Chondrocyte (in vitro differentiated cells): Measurements from ENCODE around the gene ENO2. TPM values are rescaled to one million over a fixed set of nuclear protein-coding genes. Genes with fewer than 3 reads are reported as not detected.
"Not testable (repeated sequence)": the region's sequence is repeated elsewhere in the genome, so short reads cannot be mapped to it uniquely, and the experiment has no call there.

Source experiments
- DNase-seq: peaks from one replicate; pipeline ENCODE4 v3.0.0; 2021; ENCODE audit warnings: mixed read lengths, low spot score
- H3K27ac Mint-ChIP-seq: one replicate; pipeline ENCODE4 v1.8.0; 2021; ENCODE audit warnings: mild to moderate bottlenecking, moderate library complexity, mixed read lengths; ENCODE audit not compliant: unreplicated experiment
- H3K27me3 Mint-ChIP-seq: 2 replicates; pipeline ENCODE4 v1.8.0; 2021; ENCODE audit warnings: low read depth, mixed read lengths
- H3K36me3 Mint-ChIP-seq: 2 replicates; pipeline ENCODE4 v1.8.0; 2021; ENCODE audit warnings: low read depth, mixed read lengths
- H3K4me1 Mint-ChIP-seq: 2 replicates; pipeline ENCODE4 v1.8.0; 2021; ENCODE audit warnings: low read depth, mild to moderate bottlenecking, mixed read lengths
- H3K4me3 Mint-ChIP-seq: one replicate; pipeline ENCODE4 v1.8.0; 2021; ENCODE audit warnings: mild to moderate bottlenecking, moderate library complexity, mixed read lengths; ENCODE audit not compliant: unreplicated experiment
- H3K9me3 Mint-ChIP-seq: 2 replicates; pipeline ENCODE4 v1.8.0; 2021; ENCODE audit warnings: low read depth, mixed read lengths
- total RNA-seq: library from RNA; stranded (reverse); gene quantifications from 3 replicates; pipeline ENCODE4 v1.2.1, GENCODE V29; 2021
- TF ChIP-seq, protein P1 (sequence below): fragments of 200-600 bp; sonication (generic); IDR thresholded peaks from 2 replicates; pipeline ENCODE4 v1.5.0; 2021; ENCODE audit warnings: antibody characterized with exemption, mild to moderate bottlenecking, moderate library complexity

Gene ENO2
- total RNA-seq, 1 donor from 2014 or later: 58.6 TPM

DNA sequence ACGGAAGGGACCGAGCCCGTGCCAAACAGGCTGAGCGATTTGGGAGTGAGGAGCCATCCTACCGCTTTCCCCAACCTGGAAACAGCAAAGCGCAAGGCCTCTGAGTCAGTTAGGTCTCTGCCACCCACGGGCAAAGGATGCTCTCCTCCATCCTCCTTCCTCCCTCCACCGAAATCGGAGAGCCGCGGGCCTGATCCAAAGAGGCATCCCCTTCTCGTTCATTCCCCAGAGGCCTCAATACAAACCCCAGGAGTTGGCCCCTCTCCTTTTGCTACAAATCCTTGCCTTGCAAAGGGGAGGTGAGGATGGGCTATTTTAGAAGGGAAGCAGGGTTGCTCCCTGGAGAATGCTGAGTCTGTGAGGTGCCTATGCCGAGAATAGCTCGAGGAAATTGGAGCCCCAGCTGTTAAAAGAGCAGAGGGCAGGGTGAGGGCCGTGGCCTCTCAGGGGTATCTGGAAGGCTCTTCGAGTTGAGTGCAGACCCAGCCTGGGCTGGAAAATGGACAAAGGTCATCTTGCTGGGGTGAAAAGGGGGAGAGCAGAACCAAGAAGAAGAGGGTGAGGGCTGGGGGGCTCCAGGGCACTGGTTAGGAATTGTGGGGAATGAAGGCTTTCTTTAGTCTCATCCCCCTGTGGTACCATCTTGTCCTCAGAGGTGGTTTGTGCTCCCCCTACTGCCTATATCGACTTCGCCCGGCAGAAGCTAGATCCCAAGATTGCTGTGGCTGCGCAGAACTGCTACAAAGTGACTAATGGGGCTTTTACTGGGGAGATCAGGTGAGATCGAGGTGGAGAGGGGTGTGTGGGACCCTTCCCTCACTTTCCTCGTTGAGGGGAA lies 46.0 kb upstream of the ENO2 start:
- Mint-ChIP-seq H3K27me3 (no peaks in the 10 kb centered on the region), H3K36me3 (peaks cover 25% of the 10 kb centered on the region), H3K9me3 (no peaks in the 10 kb centered on the region), H3K4me3 (peak overlapping the region; percentile 95), H3K27ac (peak overlapping the region; percentile 88), H3K4me1 (peaks cover 52% of the 10 kb centered on the region)
- DNase-seq: no peak
- TF ChIP-seq, protein P1, sequence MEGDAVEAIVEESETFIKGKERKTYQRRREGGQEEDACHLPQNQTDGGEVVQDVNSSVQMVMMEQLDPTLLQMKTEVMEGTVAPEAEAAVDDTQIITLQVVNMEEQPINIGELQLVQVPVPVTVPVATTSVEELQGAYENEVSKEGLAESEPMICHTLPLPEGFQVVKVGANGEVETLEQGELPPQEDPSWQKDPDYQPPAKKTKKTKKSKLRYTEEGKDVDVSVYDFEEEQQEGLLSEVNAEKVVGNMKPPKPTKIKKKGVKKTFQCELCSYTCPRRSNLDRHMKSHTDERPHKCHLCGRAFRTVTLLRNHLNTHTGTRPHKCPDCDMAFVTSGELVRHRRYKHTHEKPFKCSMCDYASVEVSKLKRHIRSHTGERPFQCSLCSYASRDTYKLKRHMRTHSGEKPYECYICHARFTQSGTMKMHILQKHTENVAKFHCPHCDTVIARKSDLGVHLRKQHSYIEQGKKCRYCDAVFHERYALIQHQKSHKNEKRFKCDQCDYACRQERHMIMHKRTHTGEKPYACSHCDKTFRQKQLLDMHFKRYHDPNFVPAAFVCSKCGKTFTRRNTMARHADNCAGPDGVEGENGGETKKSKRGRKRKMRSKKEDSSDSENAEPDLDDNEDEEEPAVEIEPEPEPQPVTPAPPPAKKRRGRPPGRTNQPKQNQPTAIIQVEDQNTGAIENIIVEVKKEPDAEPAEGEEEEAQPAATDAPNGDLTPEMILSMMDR: no peak

GRCh38 chr12:6869049-6870021 lies 45.0 kb upstream of the ENO2 start:
- Mint-ChIP-seq H3K9me3 (no peaks in the 10 kb centered on the region), H3K4me3 (peak overlapping the region; percentile 95), H3K27ac (peak overlapping the region; percentile 88), H3K4me1 (peaks cover 57% of the 10 kb centered on the region), H3K27me3 (no peaks in the 10 kb centered on the region), H3K36me3 (peaks cover 22% of the 10 kb centered on the region)
- TF ChIP-seq, protein P1: peak; percentile 93
- DNase-seq: peak; percentile 37

GRCh38 chr12:6870304-6870703 lies 44.1 kb upstream of the ENO2 start:
- peaks cover 15% of the 10 kb centered on the region for H3K36me3 Mint-ChIP-seq
- peaks cover 57% of the 10 kb centered on the region for H3K4me1 Mint-ChIP-seq
- not testable (repeated sequence) for H3K9me3 Mint-ChIP-seq, H3K27me3 Mint-ChIP-seq, H3K4me3 Mint-ChIP-seq, DNase-seq
- H3K27ac Mint-ChIP-seq: peak overlapping the region; percentile 41

DNA sequence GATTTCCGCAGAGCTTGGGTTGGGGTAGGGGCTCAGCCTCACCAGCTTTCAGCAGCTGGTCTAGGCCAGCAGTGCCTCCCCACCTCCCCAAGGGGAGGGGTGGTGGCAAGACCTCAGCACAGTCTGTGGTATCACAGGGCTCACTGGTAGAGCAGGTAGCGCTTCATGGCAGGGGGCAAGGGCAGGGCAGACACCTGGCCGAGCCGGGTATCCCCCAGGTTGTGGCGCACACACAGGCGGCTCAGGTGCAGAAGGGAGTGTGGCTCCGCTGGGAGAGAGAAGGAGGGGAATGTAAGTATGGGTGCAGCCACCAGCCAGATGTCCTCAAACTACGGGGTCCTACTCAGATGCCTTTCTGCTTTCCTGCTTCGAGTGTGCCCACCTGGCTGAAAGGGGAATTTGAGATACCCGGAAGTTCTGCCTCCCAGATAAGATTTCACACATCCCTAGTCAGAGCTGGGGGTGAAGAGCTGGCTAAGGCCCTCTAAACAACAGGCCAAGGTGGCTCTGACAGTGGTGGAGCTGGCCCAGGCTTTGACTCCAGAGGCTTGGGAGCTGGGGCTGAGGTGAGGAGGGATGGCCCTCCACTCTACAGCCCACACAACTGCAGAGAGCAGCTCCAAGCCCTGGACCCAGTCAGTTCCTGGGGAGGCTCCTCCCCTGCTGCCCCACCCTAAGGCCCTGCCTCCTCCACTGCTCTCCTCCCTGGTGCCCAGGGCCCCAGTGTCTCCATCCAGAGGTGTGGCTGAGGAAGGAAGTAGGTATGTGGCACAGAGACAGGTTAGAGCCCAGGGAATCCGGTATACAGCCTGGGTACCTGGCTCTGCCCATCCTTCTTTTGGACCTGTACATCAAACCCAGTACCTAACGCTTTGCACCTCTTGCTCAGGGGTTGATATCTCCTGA lies 43.1 kb upstream of the ENO2 start:
- Mint-ChIP-seq H3K4me1 (peaks cover 57% of the 10 kb centered on the region), H3K4me3 (peak overlapping the region; percentile 85), H3K9me3 (no peaks in the 10 kb centered on the region), H3K36me3 (peaks cover 11% of the 10 kb centered on the region), H3K27ac (peak overlapping the region; percentile 90), H3K27me3 (no peaks in the 10 kb centered on the region)
- peak; percentile 68 for DNase-seq
- TF ChIP-seq, protein P1: no peak
